H9 (cell line): ENCODE data around the gene GSTM1. TPM values are rescaled to one million over a fixed set of nuclear protein-coding genes. Genes with fewer than 3 reads are reported as not detected.

ENCODE experiments used
- DNase-seq: peaks from one replicate; pipeline ENCODE4 v3.0.0-alpha.2; 2017
- H2AFZ ChIP-seq: one replicate; pipeline ENCODE4 v1.6.1; 2013; ENCODE audit warnings: mild to moderate bottlenecking, low read length, control low read depth, moderate library complexity
- H2AK5ac ChIP-seq: 2 replicates; pipeline ENCODE4 v1.6.1; 2013; ENCODE audit warnings: low read length, control low read depth, mixed read lengths; ENCODE audit not compliant: insufficient read length
- H2BK120ac ChIP-seq: one replicate; pipeline ENCODE4 v1.6.1; 2013; ENCODE audit warnings: low read depth, mild to moderate bottlenecking, low read length, control low read depth, inconsistent platforms; ENCODE audit not compliant: poor library complexity, severe bottlenecking
- H2BK12ac ChIP-seq: 2 replicates; pipeline ENCODE4 v1.6.1; 2013; ENCODE audit warnings: low read length, control low read depth, mixed read lengths, low read depth; ENCODE audit not compliant: insufficient read length
- H2BK15ac ChIP-seq: 2 replicates; pipeline ENCODE4 v1.6.1; 2013; ENCODE audit warnings: low read depth, low read length, control low read depth
- H2BK20ac ChIP-seq: one replicate; pipeline ENCODE4 v1.6.1; 2013; ENCODE audit warnings: low read depth, mild to moderate bottlenecking, low read length, control low read depth, inconsistent platforms; ENCODE audit not compliant: poor library complexity, severe bottlenecking
- H2BK5ac ChIP-seq: 2 replicates; pipeline ENCODE4 v1.6.1; 2013; ENCODE audit warnings: low read length, control low read depth, mixed read lengths; ENCODE audit not compliant: insufficient read length
- H3K14ac ChIP-seq: 2 replicates; pipeline ENCODE4 v1.6.1; 2013; ENCODE audit warnings: low read length, control low read depth; ENCODE audit not compliant: insufficient read depth
- H3K18ac ChIP-seq: 2 replicates; pipeline ENCODE4 v1.6.1; 2013; ENCODE audit warnings: low read depth, mild to moderate bottlenecking, mixed read lengths, low read length, control low read depth; ENCODE audit not compliant: insufficient read length
- H3K23ac ChIP-seq: 2 replicates; pipeline ENCODE4 v1.6.1; 2013; ENCODE audit warnings: low read length, control low read depth, mixed read lengths, low read depth; ENCODE audit not compliant: insufficient read length
- H3K23me2 ChIP-seq: 2 replicates; pipeline ENCODE4 v1.6.1; 2013; ENCODE audit warnings: low read depth, mild to moderate bottlenecking, mixed read lengths, low read length, control low read depth; ENCODE audit not compliant: insufficient read length, poor library complexity, severe bottlenecking
- H3K27ac ChIP-seq: 2 replicates; pipeline ENCODE4 v1.5.1; 2013; ENCODE audit warnings: low read length, control low read depth, mixed read lengths, low read depth; ENCODE audit not compliant: insufficient read length
- H3K27me3 ChIP-seq: 2 replicates; pipeline ENCODE4 v1.6.1; 2013; ENCODE audit warnings: low read length, control low read depth, inconsistent platforms; ENCODE audit not compliant: insufficient read depth
- H3K4ac ChIP-seq: 2 replicates; pipeline ENCODE4 v1.6.1; 2013; ENCODE audit warnings: low read depth, mild to moderate bottlenecking, control low read depth, inconsistent platforms, low read length, moderate library complexity
- H3K4me1 ChIP-seq: 2 replicates; pipeline ENCODE4 v1.6.1; 2013; ENCODE audit warnings: low read length, control low read depth, inconsistent platforms; ENCODE audit not compliant: insufficient read depth
- H3K4me2 ChIP-seq: 2 replicates; pipeline ENCODE4 v1.6.1; 2013; ENCODE audit warnings: low read length, control low read depth, mixed read lengths; ENCODE audit not compliant: insufficient read length, insufficient read depth
- H3K56ac ChIP-seq: 2 replicates; pipeline ENCODE4 v1.6.1; 2013; ENCODE audit warnings: low read depth, mild to moderate bottlenecking, mixed read lengths, low read length, control low read depth; ENCODE audit not compliant: insufficient read length
- H3K79me1 ChIP-seq: 2 replicates; pipeline ENCODE4 v1.6.1; 2013; ENCODE audit warnings: low read depth, mild to moderate bottlenecking, moderate library complexity, low read length, control low read depth, inconsistent platforms; ENCODE audit not compliant: insufficient read depth, poor library complexity, severe bottlenecking
- H3K79me2 ChIP-seq: 2 replicates; pipeline ENCODE4 v1.6.1; 2013; ENCODE audit warnings: low read length, control low read depth, inconsistent platforms; ENCODE audit not compliant: insufficient read depth
- H3K9ac ChIP-seq: 2 replicates; pipeline ENCODE4 v1.6.1; 2013; ENCODE audit warnings: low read length, control low read depth, mixed read lengths; ENCODE audit not compliant: insufficient read length; ENCODE audit errors: extremely low read depth
- H3K9me3 ChIP-seq: one replicate; pipeline ENCODE4 v1.6.1; 2013; ENCODE audit warnings: low read depth, low read length, inconsistent platforms; ENCODE audit not compliant: control insufficient read depth
- H3T11ph ChIP-seq: one replicate; pipeline ENCODE4 v1.6.1; 2013; ENCODE audit warnings: mild to moderate bottlenecking, low read length, control low read depth, inconsistent platforms
- H4K20me1 ChIP-seq: one replicate; pipeline ENCODE4 v1.6.1; 2013; ENCODE audit not compliant: control insufficient read depth, insufficient read length, insufficient read depth
- H4K5ac ChIP-seq: 2 replicates; pipeline ENCODE4 v1.6.1; 2013; ENCODE audit warnings: low read depth, mild to moderate bottlenecking, mixed read lengths, low read length, control low read depth; ENCODE audit not compliant: insufficient read length
- H4K8ac ChIP-seq: replicated peaks from 2 replicates; pipeline ENCODE4 v1.6.1; 2013; ENCODE audit warnings: low read length, control low read depth, mixed read lengths, low read depth; ENCODE audit not compliant: insufficient read length
- H4K91ac ChIP-seq: 2 replicates; pipeline ENCODE4 v1.6.1; 2013; ENCODE audit warnings: low read depth, mild to moderate bottlenecking, moderate library complexity, mixed read lengths, low read length, control low read depth; ENCODE audit not compliant: insufficient read length
- H3K27ac Mint-ChIP-seq, 3 experiments: 2 replicates in 2 of 3; 3 replicates in 1 of 3; pipeline ENCODE4 v1.8.0; 2020 to 2021; ENCODE audit warnings: mixed read lengths in 3 of 3, mild to moderate bottlenecking in 1 of 3, moderate library complexity in 1 of 3
- H3K27me3 Mint-ChIP-seq: 2 replicates; pipeline ENCODE4 v1.8.0; 2021; ENCODE audit warnings: low read depth, mild to moderate bottlenecking, moderate library complexity, mixed read lengths
- H3K36me3 Mint-ChIP-seq, 3 experiments: 2 replicates in 2 of 3; 3 replicates in 1 of 3; pipeline ENCODE4 v1.8.0; 2020 to 2021; ENCODE audit warnings: low read depth in 3 of 3, mixed read lengths in 3 of 3; ENCODE audit not compliant: insufficient read depth in 1 of 3
- H3K4me1 Mint-ChIP-seq, 2 experiments: 2 replicates each; pipeline ENCODE4 v1.8.0; 2020; ENCODE audit warnings: mixed read lengths in 2 of 2
- H3K4me3 Mint-ChIP-seq, 2 experiments: 2 replicates in 1 of 2; 3 replicates in 1 of 2; pipeline ENCODE4 v1.8.0; 2020 to 2021; ENCODE audit warnings: mild to moderate bottlenecking in 2 of 2, mixed read lengths in 2 of 2, moderate library complexity in 1 of 2
- H3K9me3 Mint-ChIP-seq, 2 experiments: 2 replicates in 1 of 2; 3 replicates in 1 of 2; pipeline ENCODE4 v1.8.0; 2020; ENCODE audit warnings: mild to moderate bottlenecking in 2 of 2, mixed read lengths in 2 of 2, moderate library complexity in 1 of 2
- CTCF ChIP-seq: fragments of 200-600 bp; sonication (generic); conservative IDR thresholded peaks from 3 replicates; pipeline ENCODE4 v1.8.0; 2021; ENCODE audit warnings: antibody characterized with exemption, mild to moderate bottlenecking
- WGBS: extraction: QIAGEN DNeasy Blood & Tissue Kit; methylation state at CpG from one replicate; pipeline ENCODE4 v1.1.7; 2013; ENCODE audit warnings: missing lambda C conversion rate, low lambda C conversion rate, mixed read lengths; ENCODE audit not compliant: insufficient read length; ENCODE audit errors: extremely low coverage; 5-methylcytosine and 5-hydroxymethylcytosine counted together
- total RNA-seq: library from RNA; stranded (reverse); gene quantifications from 2 replicates; pipeline ENCODE4 v1.2.1, GENCODE V29; 2021

Gene GSTM1
- total RNA-seq, 1 experiment from 2014 or later = 19.5 TPM

- Histone ChIP-seq H3K56ac (no peak overlapping the region), H3K4me2 (no peak overlapping the region), H3K79me1 (no peaks in the 10 kb centered on the region), H3K4ac (no peak overlapping the region), H3K9ac (no peak overlapping the region), H2BK120ac (no peak overlapping the region), H3K27ac (no peak overlapping the region), H4K91ac (no peak overlapping the region), H3K9me3 (no peaks in the 10 kb centered on the region), H3K14ac (no peak overlapping the region), H3K18ac (no peak overlapping the region), H3K23me2 (no peaks in the 10 kb centered on the region), H2BK20ac (no peak overlapping the region), H2BK5ac (no peak overlapping the region), H2BK12ac (no peak overlapping the region), H4K20me1 (no peaks in the 10 kb centered on the region), H3T11ph (no peak overlapping the region), H3K23ac (no peak overlapping the region), H3K4me1 (no peaks in the 10 kb centered on the region), H2AK5ac (no peak overlapping the region), H3K79me2 (no peaks in the 10 kb centered on the region), H4K5ac (no peak overlapping the region), H2AFZ (no peak overlapping the region), H3K27me3 (no peaks in the 10 kb centered on the region), H4K8ac (no peak overlapping the region), H2BK15ac (no peak overlapping the region)
- peaks cover 2 to 14% of the 10 kb centered on the region in 2 experiments; a peak in 3 of 4 replicates for H3K4me1 Mint-ChIP-seq
- WGBS = no CpG with 5 or more reads among the region's 4 CpGs
- peaks cover 0 to 3% of the 10 kb centered on the region in 2 experiments; a peak in 1 of 5 replicates for H3K9me3 Mint-ChIP-seq
- peaks cover 0 to 18% (median 0%) of the 10 kb centered on the region in 3 experiments; a peak in 3 of 7 replicates for H3K36me3 Mint-ChIP-seq
- no peak overlapping the region for H3K4me3 Mint-ChIP-seq
- H3K27me3 Mint-ChIP-seq = peaks cover 35% of the 10 kb centered on the region
- H3K27ac Mint-ChIP-seq = no peak overlapping the region
- no peak for TF ChIP-seq CTCF
- DNase-seq = no peak
Measured at GRCh38 chr1:109733236-109733870, 45.7 kb downstream of the GSTM1 start.
